ENCODE measurements around the gene SCFD2. TPM values are rescaled to one million over a fixed set of nuclear protein-coding genes. Genes with fewer than 3 reads are reported as not detected.

Gene SCFD2
- total and polyA plus RNA-seq, 9 donors, result 9.4 to 14.8 (median 11.3) TPM

DNA sequence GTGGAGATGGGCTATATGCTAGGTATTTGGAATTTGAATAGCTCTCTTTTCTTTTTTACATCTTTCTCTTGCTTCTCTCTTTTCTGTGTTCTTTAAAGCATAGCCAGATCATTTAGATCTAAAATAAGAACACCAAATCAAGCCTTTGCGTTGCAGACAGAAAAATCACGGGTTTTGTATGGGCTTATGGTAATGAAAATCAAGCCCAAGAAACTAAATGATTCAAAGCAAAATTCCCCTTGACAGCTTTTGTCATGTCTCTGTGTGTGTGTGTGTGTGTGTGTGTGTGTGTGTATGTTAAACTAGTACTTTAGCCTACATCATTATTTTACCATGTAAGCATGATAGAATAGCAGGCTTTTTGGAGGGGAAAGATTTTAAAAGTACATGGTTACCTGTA is 505.5 kb downstream of the SCFD2 start:
- no peak for DNase-seq
- Histone ChIP-seq H3K4me1 (ENCODE audit: control insufficient read depth, insufficient read depth, low read length) (peaks cover 30% of the 10 kb centered on the region), H3K27me3 (ENCODE audit: control insufficient read depth, insufficient read depth, low read length) (peaks cover 17% of the 10 kb centered on the region), H3K36me3 (ENCODE audit: control insufficient read depth, insufficient read depth, low read length) (peaks cover 1% of the 10 kb centered on the region), H3K27ac (ENCODE audit: low read length) (no peak overlapping the region), H3K4me3 (ENCODE audit: low read length) (no peak overlapping the region), H3K9me3 (replicated peaks; ENCODE audit: control insufficient read depth, low read depth, low read length) (peaks cover 5% of the 10 kb centered on the region)
- no CpG with 5 or more reads among the region's 2 CpGs for WGBS (ENCODE audit: insufficient coverage)

DNA sequence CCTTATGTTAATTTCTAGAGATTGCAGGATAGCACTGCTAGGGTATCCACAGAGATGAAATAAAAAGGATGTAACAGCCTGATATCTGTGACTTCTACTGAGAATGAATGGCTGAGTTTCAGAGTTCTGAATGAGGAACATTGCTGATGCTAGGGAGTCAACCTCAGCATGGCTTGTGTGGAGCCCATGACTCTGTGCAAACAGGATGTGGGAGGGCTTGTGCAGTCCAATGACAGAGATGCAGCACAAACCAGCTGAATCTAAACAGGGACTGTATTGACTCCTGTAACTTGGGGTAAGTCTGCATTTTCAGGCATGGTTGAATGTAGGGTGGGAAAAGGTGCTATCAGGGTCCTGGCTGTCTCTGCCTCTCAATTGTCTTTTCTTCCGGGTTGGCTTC is 509.1 kb downstream of the SCFD2 start:
- WGBS (ENCODE audit: insufficient coverage), result 90% methylated on average over 1 of the region's 1 CpG

DNA sequence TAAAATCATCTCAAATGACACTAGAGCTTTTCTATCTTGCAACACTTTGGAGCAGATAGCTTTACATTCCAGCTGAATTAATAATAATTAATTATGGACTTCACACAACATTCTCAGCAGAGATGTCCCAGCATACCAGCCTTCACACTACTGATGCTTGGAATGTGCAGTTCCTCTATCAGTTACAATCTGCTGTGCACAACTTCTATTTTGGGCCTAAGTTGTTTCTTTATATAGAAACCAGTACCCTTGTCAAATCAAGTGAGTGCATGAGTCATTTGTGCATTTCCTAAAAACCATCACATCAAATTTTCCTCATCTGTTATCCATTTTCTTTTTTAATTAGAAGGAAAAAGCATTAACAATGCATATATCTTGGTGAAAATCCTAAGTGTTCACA is 512.5 kb downstream of the SCFD2 start:
- H3K4me1 ChIP-seq (ENCODE audit: control insufficient read depth, insufficient read depth, low read length), result peaks cover 9% of the 10 kb centered on the region
- H3K27ac ChIP-seq (ENCODE audit: low read length), result no peak overlapping the region
- peaks cover 5% of the 10 kb centered on the region for H3K9me3 ChIP-seq (replicated peaks; ENCODE audit: control insufficient read depth, low read depth, low read length)
- no peaks in the 10 kb centered on the region for H3K27me3 ChIP-seq (ENCODE audit: control insufficient read depth, insufficient read depth, low read length)
- H3K4me3 ChIP-seq (ENCODE audit: low read length), result no peak overlapping the region
- no peaks in the 10 kb centered on the region for H3K36me3 ChIP-seq (ENCODE audit: control insufficient read depth, insufficient read depth, low read length)
- no peak for DNase-seq

More for the DNA sequence above, 509.1 kb downstream of the SCFD2 start:
- Histone ChIP-seq H3K27ac (ENCODE audit: low read length) (no peak overlapping the region), H3K4me3 (ENCODE audit: low read length) (no peak overlapping the region), H3K9me3 (replicated peaks; ENCODE audit: control insufficient read depth, low read depth, low read length) (peaks cover 5% of the 10 kb centered on the region), H3K4me1 (ENCODE audit: control insufficient read depth, insufficient read depth, low read length) (peaks cover 17% of the 10 kb centered on the region), H3K27me3 (ENCODE audit: control insufficient read depth, insufficient read depth, low read length) (peaks cover 8% of the 10 kb centered on the region), H3K36me3 (ENCODE audit: control insufficient read depth, insufficient read depth, low read length) (no peaks in the 10 kb centered on the region)
- no peak for DNase-seq

DNA sequence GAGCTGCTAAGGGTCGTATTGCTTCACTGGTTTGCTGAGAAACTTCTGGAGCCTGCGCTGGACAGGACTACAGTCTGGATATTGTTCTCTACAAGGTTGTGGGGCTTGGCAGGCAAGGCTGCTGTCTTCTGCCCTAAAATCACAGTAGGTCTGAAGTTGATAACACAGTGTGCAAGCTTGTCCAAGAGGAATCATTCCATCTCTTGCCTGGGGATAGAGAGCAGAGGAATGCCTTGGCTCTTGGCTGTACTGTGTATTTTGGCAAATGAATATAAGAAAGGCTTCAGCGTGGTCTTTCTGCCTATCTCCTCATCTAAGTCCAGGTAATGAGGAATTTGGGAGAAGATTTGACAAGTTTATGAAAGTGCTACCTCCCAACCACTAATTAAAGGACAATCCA is 513.1 kb downstream of the SCFD2 start:
- DNase-seq, result no peak
- WGBS (ENCODE audit: insufficient coverage), result 80% methylated on average over 2 of the region's 3 CpGs
- Histone ChIP-seq H3K9me3 (replicated peaks; ENCODE audit: control insufficient read depth, low read depth, low read length) (no peaks in the 10 kb centered on the region), H3K36me3 (ENCODE audit: control insufficient read depth, insufficient read depth, low read length) (no peaks in the 10 kb centered on the region), H3K27ac (ENCODE audit: low read length) (no peak overlapping the region), H3K4me1 (ENCODE audit: control insufficient read depth, insufficient read depth, low read length) (peaks cover 9% of the 10 kb centered on the region), H3K27me3 (ENCODE audit: control insufficient read depth, insufficient read depth, low read length) (no peaks in the 10 kb centered on the region), H3K4me3 (ENCODE audit: low read length) (no peak overlapping the region)

DNA sequence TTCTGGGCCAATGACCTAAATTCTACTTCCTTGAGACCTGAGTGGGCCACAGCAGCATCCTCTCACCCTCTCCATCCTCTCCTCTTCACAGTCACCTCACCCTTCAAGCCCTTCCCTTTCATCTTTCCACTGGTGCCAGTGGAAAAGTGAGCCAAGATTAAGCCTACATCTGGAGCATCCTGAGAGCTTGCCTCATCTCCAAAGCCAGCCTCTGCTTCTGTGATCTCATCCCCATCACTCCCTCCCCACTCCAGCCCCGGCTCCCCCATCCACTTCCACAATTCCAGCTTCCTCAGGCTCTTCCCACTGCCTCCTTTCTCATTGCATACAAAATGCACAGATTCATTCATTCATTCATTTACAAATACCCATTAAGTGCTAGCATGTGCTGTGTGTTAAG is 513.8 kb downstream of the SCFD2 start:
- H3K4me3 ChIP-seq (ENCODE audit: low read length), result no peak overlapping the region
- H3K27me3 ChIP-seq (ENCODE audit: control insufficient read depth, insufficient read depth, low read length), result no peaks in the 10 kb centered on the region
- 63% methylated on average over 1 of the region's 1 CpG for WGBS (ENCODE audit: insufficient coverage)
- peaks cover 9% of the 10 kb centered on the region for H3K4me1 ChIP-seq (ENCODE audit: control insufficient read depth, insufficient read depth, low read length)
- DNase-seq, result no peak
- no peaks in the 10 kb centered on the region for H3K9me3 ChIP-seq (replicated peaks; ENCODE audit: control insufficient read depth, low read depth, low read length)
- H3K27ac ChIP-seq (ENCODE audit: low read length), result no peak overlapping the region
- no peaks in the 10 kb centered on the region for H3K36me3 ChIP-seq (ENCODE audit: control insufficient read depth, insufficient read depth, low read length)

DNA sequence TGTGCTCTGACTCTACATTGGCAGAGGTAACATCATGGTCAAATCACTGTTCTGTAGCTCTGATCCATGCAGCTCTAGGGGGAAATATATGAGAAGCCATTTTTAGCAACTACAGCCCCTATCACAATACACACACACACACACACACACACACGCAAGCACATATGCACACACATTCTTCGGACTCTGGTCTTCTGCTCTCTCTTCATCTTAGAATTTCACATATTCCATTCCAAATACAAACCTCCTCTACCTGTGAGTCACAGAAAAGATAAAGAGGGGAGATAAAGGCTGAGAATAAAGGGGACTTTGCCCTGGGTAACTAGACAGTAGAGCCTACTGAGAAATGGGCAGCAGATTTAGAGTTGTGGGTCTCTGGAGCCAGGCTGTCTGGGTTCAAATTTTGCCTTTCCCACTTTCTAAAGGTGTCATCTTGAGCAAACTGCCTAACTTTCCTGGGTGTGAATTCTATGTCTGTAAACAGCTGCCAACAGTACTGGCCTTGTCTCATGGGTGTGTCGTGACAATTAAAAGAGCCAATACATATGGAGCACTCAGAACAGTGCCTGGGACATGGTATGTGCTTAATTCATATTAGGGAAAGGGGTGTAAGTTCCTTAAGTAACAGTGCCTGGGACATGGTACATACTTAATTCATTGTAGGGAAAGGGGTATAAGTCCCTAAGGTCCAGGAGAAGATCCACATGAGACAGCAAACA is 515.3 kb downstream of the SCFD2 start:
- H3K27me3 ChIP-seq (ENCODE audit: control insufficient read depth, insufficient read depth, low read length), result no peaks in the 10 kb centered on the region
- DNase-seq, result no peak
- H3K36me3 ChIP-seq (ENCODE audit: control insufficient read depth, insufficient read depth, low read length), result no peaks in the 10 kb centered on the region
- WGBS (ENCODE audit: insufficient coverage), result 90% methylated on average over 1 of the region's 3 CpGs
- H3K27ac ChIP-seq (ENCODE audit: low read length), result no peak overlapping the region
- no peaks in the 10 kb centered on the region for H3K9me3 ChIP-seq (replicated peaks; ENCODE audit: control insufficient read depth, low read depth, low read length)
- peaks cover 9% of the 10 kb centered on the region for H3K4me1 ChIP-seq (ENCODE audit: control insufficient read depth, insufficient read depth, low read length)
- no peak overlapping the region for H3K4me3 ChIP-seq (ENCODE audit: low read length)

DNA sequence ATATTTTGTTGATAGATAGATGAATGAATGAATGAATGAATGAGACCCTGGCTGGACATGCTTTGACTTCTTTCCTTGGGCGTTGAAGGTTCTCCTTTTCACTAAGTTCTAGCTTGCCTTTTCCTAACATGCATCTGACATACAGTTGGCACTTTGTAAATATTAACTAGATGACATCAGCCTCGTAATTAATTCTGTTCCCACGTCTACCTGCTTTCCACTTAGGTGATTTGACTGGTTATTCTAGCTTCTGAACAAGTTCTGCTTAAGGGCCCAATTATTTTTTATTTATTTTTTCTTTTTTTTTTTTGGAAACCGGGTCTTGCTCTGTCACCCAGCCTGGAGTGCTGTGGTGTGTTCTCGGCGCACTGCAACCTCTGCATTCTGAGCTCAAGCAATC is 517.6 kb downstream of the SCFD2 start:
- Histone ChIP-seq H3K27ac (ENCODE audit: low read length) (no peak overlapping the region), H3K4me3 (ENCODE audit: low read length) (no peak overlapping the region), H3K27me3 (ENCODE audit: control insufficient read depth, insufficient read depth, low read length) (no peaks in the 10 kb centered on the region), H3K9me3 (replicated peaks; ENCODE audit: control insufficient read depth, low read depth, low read length) (no peaks in the 10 kb centered on the region), H3K4me1 (ENCODE audit: control insufficient read depth, insufficient read depth, low read length) (peaks cover 6% of the 10 kb centered on the region), H3K36me3 (ENCODE audit: control insufficient read depth, insufficient read depth, low read length) (no peaks in the 10 kb centered on the region)
- DNase-seq, result no peak
- no CpG with 5 or more reads among the region's 6 CpGs for WGBS (ENCODE audit: insufficient coverage)

DNA sequence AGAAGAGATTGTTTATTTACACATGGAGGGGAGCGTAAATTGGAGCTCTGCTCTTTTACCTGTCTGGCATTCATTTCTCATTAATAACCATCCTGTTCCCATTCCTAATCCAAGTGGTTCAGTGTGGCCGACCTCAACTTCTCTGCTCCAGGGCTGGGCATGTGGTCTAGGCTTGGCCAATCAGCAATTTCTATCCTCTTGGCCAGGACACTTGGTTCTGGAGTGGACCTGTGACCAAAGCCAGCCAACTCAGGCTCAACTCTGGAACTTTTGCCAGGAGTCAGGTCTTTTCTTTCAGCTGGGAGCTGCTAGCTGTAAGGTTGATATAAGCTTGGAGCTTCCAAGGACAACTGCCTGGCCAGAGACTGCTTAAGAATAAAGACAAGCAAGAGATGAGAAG is 519.4 kb downstream of the SCFD2 start:
- Histone ChIP-seq H3K27ac (ENCODE audit: low read length) (no peak overlapping the region), H3K4me3 (ENCODE audit: low read length) (no peak overlapping the region), H3K27me3 (ENCODE audit: control insufficient read depth, insufficient read depth, low read length) (no peaks in the 10 kb centered on the region), H3K36me3 (ENCODE audit: control insufficient read depth, insufficient read depth, low read length) (no peaks in the 10 kb centered on the region), H3K4me1 (ENCODE audit: control insufficient read depth, insufficient read depth, low read length) (peaks cover 7% of the 10 kb centered on the region), H3K9me3 (replicated peaks; ENCODE audit: control insufficient read depth, low read depth, low read length) (no peaks in the 10 kb centered on the region)
- DNase-seq, result no peak
- WGBS (ENCODE audit: insufficient coverage), result 86% methylated on average over 1 of the region's 2 CpGs

DNA sequence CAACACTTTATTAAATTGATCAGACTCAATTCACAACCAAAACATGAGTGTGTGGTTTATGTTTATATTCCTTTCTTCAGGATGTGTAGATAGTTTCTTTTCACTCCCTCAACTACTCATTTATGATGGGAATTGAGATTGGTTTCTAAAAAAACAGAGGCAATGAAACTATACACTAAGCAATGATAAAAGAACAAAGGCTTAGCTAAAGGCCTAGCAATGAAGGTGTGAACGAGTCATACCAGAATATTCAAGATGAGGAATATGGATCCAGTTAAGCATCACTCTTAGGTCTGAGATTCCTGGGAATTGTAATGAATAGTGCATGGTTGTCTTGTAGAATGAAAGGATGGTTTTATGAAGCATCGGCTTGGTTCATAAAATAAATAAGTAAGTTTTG is 521.3 kb downstream of the SCFD2 start:
- Histone ChIP-seq H3K9me3 (replicated peaks; ENCODE audit: control insufficient read depth, low read depth, low read length) (no peaks in the 10 kb centered on the region), H3K27ac (ENCODE audit: low read length) (no peak overlapping the region), H3K4me3 (ENCODE audit: low read length) (no peak overlapping the region), H3K27me3 (ENCODE audit: control insufficient read depth, insufficient read depth, low read length) (no peaks in the 10 kb centered on the region), H3K4me1 (ENCODE audit: control insufficient read depth, insufficient read depth, low read length) (peaks cover 13% of the 10 kb centered on the region), H3K36me3 (ENCODE audit: control insufficient read depth, insufficient read depth, low read length) (no peaks in the 10 kb centered on the region)
- no peak for DNase-seq
- WGBS (ENCODE audit: insufficient coverage), result 100% methylated on average over 1 of the region's 2 CpGs

DNA sequence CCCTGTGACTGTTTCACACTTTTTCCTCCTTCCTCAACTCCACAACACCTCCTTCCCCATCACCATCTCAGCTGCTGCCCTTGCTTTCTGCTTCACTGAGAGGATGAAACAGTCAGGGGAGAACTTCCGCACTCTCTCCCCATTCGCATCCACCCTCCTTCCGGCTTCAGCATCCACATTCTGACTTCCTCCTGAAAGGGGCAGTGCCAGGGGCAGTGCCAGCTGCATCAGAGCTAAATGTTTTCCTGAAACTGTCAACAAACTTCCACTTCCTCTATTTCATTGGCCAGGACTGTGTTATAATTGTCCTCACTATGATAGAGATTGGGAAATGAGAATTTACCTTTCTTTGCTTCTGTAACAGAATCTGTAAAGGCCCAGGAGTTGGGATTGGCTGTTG is 521.9 kb downstream of the SCFD2 start:
- peak; percentile 72 for DNase-seq
- no peak overlapping the region for H3K27ac ChIP-seq (ENCODE audit: low read length)
- WGBS (ENCODE audit: insufficient coverage), result 92% methylated on average over 3 of the region's 3 CpGs
- no peaks in the 10 kb centered on the region for H3K36me3 ChIP-seq (ENCODE audit: control insufficient read depth, insufficient read depth, low read length)
- H3K27me3 ChIP-seq (ENCODE audit: control insufficient read depth, insufficient read depth, low read length), result no peaks in the 10 kb centered on the region
- H3K4me3 ChIP-seq (ENCODE audit: low read length), result no peak overlapping the region
- H3K9me3 ChIP-seq (replicated peaks; ENCODE audit: control insufficient read depth, low read depth, low read length), result no peaks in the 10 kb centered on the region
- H3K4me1 ChIP-seq (ENCODE audit: control insufficient read depth, insufficient read depth, low read length), result peaks cover 15% of the 10 kb centered on the region

DNA sequence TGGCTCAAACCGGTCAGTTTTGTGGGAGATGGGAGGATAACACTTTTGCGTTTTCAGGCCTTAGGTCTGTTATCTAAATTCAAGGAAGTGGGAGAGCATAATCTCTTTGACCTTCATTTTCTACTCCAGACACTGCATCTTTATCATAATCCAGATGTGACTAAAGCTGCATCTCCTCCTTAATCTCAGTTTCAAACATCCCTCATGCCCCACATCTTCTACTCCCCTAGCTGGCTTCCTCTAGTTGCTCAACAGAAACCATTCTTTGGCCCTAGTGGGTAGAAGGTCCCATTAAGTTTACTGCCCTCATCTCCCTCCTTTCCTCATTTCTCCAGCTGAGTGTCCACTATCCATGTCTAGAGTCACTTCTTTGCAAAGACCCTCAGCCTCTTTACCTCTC is 522.5 kb downstream of the SCFD2 start:
- Histone ChIP-seq H3K4me3 (ENCODE audit: low read length) (no peak overlapping the region), H3K4me1 (ENCODE audit: control insufficient read depth, insufficient read depth, low read length) (peaks cover 21% of the 10 kb centered on the region), H3K9me3 (replicated peaks; ENCODE audit: control insufficient read depth, low read depth, low read length) (no peaks in the 10 kb centered on the region), H3K36me3 (ENCODE audit: control insufficient read depth, insufficient read depth, low read length) (no peaks in the 10 kb centered on the region), H3K27me3 (ENCODE audit: control insufficient read depth, insufficient read depth, low read length) (no peaks in the 10 kb centered on the region), H3K27ac (ENCODE audit: low read length) (no peak overlapping the region)
- no CpG with 5 or more reads among the region's 2 CpGs for WGBS (ENCODE audit: insufficient coverage)
- DNase-seq, result no peak

All from muscle of leg (tissue), 11 donors.